ENCODE results near the gene PDE2A.

DNA sequence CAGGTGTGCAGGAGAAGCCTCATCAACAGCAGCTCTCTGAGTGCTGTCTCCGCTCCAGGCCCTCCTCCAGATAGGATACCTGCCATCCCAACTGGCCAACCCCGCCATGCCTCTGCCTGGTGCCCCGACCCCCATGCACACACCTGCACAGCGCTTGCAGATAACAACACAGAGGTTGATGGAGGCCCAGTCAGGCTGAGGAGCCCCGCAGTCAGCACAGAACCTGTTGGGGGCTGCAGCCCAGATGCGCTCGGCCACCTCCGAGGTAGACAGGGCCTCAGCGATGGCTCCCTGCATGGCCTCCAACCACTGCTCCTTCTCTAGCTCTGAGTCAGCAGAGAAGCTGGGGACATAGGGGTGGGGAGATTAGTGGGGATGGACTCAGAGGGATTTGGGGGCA lies 32.8 kb upstream of the PDE2A start:
- TF ChIP-seq EZH2 (IDR thresholded peaks at IDR 0.05; ENCODE audit: borderline replicate concordance, insufficient read depth, low read depth, low read length, poor library complexity, severe bottlenecking): no peak
- TF ChIP-seq, protein P1, sequence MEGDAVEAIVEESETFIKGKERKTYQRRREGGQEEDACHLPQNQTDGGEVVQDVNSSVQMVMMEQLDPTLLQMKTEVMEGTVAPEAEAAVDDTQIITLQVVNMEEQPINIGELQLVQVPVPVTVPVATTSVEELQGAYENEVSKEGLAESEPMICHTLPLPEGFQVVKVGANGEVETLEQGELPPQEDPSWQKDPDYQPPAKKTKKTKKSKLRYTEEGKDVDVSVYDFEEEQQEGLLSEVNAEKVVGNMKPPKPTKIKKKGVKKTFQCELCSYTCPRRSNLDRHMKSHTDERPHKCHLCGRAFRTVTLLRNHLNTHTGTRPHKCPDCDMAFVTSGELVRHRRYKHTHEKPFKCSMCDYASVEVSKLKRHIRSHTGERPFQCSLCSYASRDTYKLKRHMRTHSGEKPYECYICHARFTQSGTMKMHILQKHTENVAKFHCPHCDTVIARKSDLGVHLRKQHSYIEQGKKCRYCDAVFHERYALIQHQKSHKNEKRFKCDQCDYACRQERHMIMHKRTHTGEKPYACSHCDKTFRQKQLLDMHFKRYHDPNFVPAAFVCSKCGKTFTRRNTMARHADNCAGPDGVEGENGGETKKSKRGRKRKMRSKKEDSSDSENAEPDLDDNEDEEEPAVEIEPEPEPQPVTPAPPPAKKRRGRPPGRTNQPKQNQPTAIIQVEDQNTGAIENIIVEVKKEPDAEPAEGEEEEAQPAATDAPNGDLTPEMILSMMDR (IDR thresholded peaks at IDR 0.05): no peak

Data from B cell (primary cell).